OCI-M2 (cell line): ENCODE results near the gene ERP27.

Experiments
- DNase-seq: peaks from one replicate; lab custom pipeline; 2025; ENCODE audit not compliant: unreplicated experiment; lab: John Stamatoyannopoulos, UW

The ERP27 gene

GRCh38 chr12:14871886-14872285 is 66.5 kb downstream of the ERP27 start:
- no peak for DNase-seq

- no peak for DNase-seq
Measured at GRCh38 chr12:14871247-14871646, 67.1 kb downstream of the ERP27 start.

GRCh38 chr12:14868916-14869506 is 69.3 kb downstream of the ERP27 start:
- no peak for DNase-seq
